ENCODE measurements around the gene ITSN1.

Gene ITSN1

GRCh38 chr21:33660406-33660805 lies 18.1 kb downstream of the ITSN1 start:
- H3K4me3 ChIP-seq (ENCODE audit: low read depth, low read length), result no peak overlapping the region
- DNase-seq (ENCODE audit: low read depth), result no peak
- no peak for TF ChIP-seq CTCF (IDR thresholded peaks at IDR 0.05; ENCODE audit: control insufficient read depth, extremely low read depth, insufficient read depth)

GRCh38 chr21:33661146-33661545 lies 18.8 kb downstream of the ITSN1 start:
- no peak for TF ChIP-seq CTCF (IDR thresholded peaks at IDR 0.05; ENCODE audit: control insufficient read depth, extremely low read depth, insufficient read depth)
- no peak for DNase-seq (ENCODE audit: low read depth)
- H3K4me3 ChIP-seq (ENCODE audit: low read depth, low read length), result no peak overlapping the region

GRCh38 chr21:33662046-33662445 lies 19.7 kb downstream of the ITSN1 start:
- DNase-seq (ENCODE audit: low read depth), result no peak
- TF ChIP-seq CTCF (IDR thresholded peaks at IDR 0.05; ENCODE audit: control insufficient read depth, extremely low read depth, insufficient read depth), result no peak

GRCh38 chr21:33663241-33663640 lies 20.9 kb downstream of the ITSN1 start:
- no peak for TF ChIP-seq CTCF (IDR thresholded peaks at IDR 0.05; ENCODE audit: control insufficient read depth, extremely low read depth, insufficient read depth)
- no peak for DNase-seq (ENCODE audit: low read depth)
- no peak overlapping the region for H3K4me3 ChIP-seq (ENCODE audit: low read depth, low read length)

More at GRCh38 chr21:33662046-33662445, 19.7 kb downstream of the ITSN1 start:
- no peak overlapping the region for H3K4me3 ChIP-seq (ENCODE audit: low read depth, low read length)

GRCh38 chr21:33664135-33664534 lies 21.8 kb downstream of the ITSN1 start:
- TF ChIP-seq CTCF (IDR thresholded peaks at IDR 0.05; ENCODE audit: control insufficient read depth, extremely low read depth, insufficient read depth), result no peak
- no peak overlapping the region for H3K4me3 ChIP-seq (ENCODE audit: low read depth, low read length)
- DNase-seq (ENCODE audit: low read depth), result no peak

- no peak for TF ChIP-seq CTCF (IDR thresholded peaks at IDR 0.05; ENCODE audit: control insufficient read depth, extremely low read depth, insufficient read depth)
- H3K4me3 ChIP-seq (ENCODE audit: low read depth, low read length), result no peak overlapping the region
- DNase-seq (ENCODE audit: low read depth), result no peak
Observed at GRCh38 chr21:33666153-33666552, 23.9 kb downstream of the ITSN1 start.

GRCh38 chr21:33667636-33668035 lies 25.3 kb downstream of the ITSN1 start:
- H3K4me3 ChIP-seq (ENCODE audit: low read depth, low read length), result no peak overlapping the region
- no peak for DNase-seq (ENCODE audit: low read depth)

More at GRCh38 chr21:33667636-33668035, 25.3 kb downstream of the ITSN1 start:
- no peak for TF ChIP-seq CTCF (IDR thresholded peaks at IDR 0.05; ENCODE audit: control insufficient read depth, extremely low read depth, insufficient read depth)

All from LNCaP clone FGC (cell line).